ENCODE data around the gene TMEM240.
"Not testable (repeated sequence)": the region's sequence is repeated elsewhere in the genome, so short reads cannot be mapped to it uniquely, and the experiment has no call there.

The TMEM240 gene

DNA sequence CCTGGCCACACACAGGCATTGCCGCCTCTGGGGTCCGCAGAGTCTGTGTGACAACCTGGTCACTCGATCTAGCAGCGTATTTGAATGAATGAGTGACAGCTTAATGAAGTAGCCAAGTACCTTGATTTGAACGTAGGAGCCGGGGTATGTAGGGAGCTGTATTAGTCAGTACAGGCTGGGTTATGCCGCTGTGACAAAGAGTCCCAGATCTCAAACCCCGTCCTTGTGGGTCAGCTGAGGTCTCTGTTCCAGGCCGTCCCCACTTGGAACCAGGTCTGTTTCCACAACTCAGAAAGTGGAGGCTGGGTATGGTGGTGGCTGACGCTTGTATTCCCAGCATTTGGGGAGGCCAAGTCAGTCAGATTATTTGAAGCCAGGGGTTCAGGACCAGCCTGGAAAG, 48.8 kb downstream of the TMEM240 start:
- TF ChIP-seq, protein P1, sequence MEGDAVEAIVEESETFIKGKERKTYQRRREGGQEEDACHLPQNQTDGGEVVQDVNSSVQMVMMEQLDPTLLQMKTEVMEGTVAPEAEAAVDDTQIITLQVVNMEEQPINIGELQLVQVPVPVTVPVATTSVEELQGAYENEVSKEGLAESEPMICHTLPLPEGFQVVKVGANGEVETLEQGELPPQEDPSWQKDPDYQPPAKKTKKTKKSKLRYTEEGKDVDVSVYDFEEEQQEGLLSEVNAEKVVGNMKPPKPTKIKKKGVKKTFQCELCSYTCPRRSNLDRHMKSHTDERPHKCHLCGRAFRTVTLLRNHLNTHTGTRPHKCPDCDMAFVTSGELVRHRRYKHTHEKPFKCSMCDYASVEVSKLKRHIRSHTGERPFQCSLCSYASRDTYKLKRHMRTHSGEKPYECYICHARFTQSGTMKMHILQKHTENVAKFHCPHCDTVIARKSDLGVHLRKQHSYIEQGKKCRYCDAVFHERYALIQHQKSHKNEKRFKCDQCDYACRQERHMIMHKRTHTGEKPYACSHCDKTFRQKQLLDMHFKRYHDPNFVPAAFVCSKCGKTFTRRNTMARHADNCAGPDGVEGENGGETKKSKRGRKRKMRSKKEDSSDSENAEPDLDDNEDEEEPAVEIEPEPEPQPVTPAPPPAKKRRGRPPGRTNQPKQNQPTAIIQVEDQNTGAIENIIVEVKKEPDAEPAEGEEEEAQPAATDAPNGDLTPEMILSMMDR (conservative IDR thresholded peaks at IDR 0.05; ENCODE audit: control insufficient read depth, insufficient read depth, low read depth, low read length) = no peak
- no peak overlapping the region for H3K4me3 ChIP-seq (ENCODE audit: control insufficient read depth, low read depth, low read length)

DNA sequence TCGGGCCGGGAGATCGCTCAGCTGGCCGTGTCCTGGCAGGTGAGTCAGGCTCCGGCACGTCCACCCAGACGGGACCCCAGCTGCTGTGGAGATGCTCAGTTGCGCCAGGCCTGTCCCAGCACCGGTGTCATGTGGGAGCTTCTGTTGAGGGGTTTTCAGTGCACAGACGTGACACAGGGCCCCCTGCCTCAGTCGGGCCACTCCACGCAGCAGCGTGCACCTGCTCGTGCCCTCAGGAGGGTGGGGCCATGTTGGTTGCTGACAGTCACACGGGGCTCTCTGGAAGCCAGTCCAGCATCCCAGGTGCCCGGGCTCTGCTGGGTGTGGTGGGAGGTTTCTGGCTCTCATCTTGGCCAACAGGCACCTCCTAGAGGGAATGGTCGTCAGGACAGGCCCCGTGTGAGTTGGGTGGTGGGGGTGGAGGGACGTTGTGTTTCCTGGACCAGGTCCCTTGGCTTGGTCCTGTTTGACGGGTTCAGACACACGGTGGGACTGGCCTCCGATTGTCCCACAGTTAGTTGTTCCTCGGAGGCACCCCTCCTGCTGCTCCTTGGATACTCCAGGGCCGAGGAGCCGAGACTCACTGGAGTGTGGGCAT, 49.7 kb downstream of the TMEM240 start:
- TF ChIP-seq, protein P1 (conservative IDR thresholded peaks at IDR 0.05; ENCODE audit: control insufficient read depth, insufficient read depth, low read depth, low read length) = no peak
- no peak overlapping the region for H3K4me3 ChIP-seq (ENCODE audit: control insufficient read depth, low read depth, low read length)
- DNase-seq (ENCODE audit: low read depth) = no peak

More for the DNA sequence above, 48.8 kb downstream of the TMEM240 start:
- no peak for DNase-seq (ENCODE audit: low read depth)

DNA sequence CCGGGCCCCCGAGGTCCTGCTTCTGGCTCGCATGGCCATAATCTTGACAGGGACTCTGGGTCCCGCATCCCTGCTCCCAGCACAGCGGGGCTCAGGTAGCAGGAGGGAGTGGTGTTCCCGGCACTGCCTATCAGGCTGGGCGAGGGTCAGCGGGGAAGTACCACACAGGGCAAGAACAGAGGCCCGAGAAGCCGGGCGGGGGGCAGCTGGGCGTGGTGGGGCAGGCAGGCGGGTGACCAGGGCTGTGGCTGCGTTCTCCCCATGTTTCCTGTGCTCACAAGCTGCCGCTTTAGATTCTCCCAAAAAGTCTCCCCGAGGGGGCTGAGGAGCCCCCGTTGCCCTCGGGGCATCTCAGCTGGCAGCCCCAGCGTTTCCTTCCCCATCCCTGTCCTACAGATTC, 50.6 kb downstream of the TMEM240 start:
- DNase-seq (ENCODE audit: low read depth) = no peak
- no peak overlapping the region for H3K4me3 ChIP-seq (ENCODE audit: control insufficient read depth, low read depth, low read length)
- TF ChIP-seq, protein P1 (conservative IDR thresholded peaks at IDR 0.05; ENCODE audit: control insufficient read depth, insufficient read depth, low read depth, low read length) = no peak

DNA sequence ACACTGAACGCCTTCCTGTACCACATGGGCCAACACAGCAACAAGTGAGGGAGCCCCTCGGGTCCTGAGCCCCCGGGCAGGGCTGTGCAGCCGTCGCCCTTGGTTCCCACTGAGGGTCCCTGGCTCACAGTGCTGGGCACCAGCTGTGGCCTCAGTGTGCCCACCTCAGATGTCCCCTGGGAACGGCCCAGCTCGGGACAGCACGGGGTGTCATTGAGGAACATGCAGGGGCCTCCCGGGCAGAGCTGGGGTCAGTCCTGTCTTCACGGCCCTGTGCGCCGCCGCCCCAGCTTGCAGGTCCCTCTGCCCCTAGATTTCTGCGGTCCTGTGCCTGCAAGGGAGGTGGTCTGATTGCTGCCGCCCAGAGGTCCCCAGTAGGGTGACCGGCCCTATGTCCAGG, 51.2 kb downstream of the TMEM240 start:
- H3K4me3 ChIP-seq (ENCODE audit: control insufficient read depth, low read depth, low read length) = no peak overlapping the region
- no peak for DNase-seq (ENCODE audit: low read depth)
- TF ChIP-seq, protein P1 (conservative IDR thresholded peaks at IDR 0.05; ENCODE audit: control insufficient read depth, insufficient read depth, low read depth, low read length) = no peak

DNA sequence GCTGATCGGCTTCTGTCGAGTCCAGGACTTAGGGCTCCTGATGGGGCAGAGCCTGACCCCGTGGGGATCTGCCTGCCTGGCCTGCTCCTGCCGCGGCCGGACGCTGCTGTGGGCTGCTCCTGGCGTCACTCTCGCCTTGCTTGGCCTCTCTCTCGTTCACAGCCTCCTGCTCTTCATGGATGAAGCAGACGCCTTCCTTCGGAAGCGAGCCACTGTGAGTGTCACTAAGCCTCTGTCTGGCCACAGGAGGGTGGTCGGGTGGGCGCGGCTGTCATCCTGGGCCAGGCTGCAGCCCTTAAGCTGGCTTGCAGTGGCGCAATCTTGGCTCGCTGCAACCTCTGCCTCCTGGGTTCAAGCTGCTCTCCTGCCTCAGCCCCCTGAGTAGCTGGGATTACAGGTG, 52.7 kb downstream of the TMEM240 start:
- DNase-seq (ENCODE audit: low read depth) = no peak
- TF ChIP-seq, protein P1 (conservative IDR thresholded peaks at IDR 0.05; ENCODE audit: control insufficient read depth, insufficient read depth, low read depth, low read length) = no peak
- H3K4me3 ChIP-seq (ENCODE audit: control insufficient read depth, low read depth, low read length) = no peak overlapping the region

DNA sequence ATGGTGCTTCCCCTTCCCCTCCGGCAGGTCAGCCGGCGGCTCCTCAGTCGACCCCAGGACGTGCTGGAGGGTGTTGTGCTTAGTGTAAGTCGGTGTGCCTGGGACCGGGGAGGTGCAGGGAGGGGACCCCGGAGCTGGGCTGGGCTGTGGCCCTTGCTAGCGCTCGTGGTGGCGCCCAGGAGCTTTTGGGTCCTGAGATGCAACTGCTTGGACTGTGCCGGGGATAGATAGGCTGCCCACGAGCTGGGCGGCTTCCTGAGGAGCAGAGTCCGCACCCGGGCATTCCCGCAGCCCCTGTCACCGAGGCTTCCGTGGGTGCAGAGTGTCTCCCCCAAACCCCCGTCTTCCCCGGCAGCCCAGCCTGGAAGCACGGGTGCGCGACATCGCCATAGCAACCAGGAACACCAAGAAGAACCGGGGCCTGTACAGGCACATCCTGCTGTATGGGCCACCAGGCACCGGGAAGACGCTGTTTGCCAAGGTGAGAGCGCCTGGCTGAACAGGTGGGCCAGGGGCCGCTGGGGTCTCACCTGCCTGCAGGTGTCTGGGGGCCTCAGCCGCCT, 54.6 kb downstream of the TMEM240 start:
- H3K4me3 ChIP-seq (ENCODE audit: control insufficient read depth, low read depth, low read length); DNase-seq (ENCODE audit: low read depth): not testable (repeated sequence)

DNA sequence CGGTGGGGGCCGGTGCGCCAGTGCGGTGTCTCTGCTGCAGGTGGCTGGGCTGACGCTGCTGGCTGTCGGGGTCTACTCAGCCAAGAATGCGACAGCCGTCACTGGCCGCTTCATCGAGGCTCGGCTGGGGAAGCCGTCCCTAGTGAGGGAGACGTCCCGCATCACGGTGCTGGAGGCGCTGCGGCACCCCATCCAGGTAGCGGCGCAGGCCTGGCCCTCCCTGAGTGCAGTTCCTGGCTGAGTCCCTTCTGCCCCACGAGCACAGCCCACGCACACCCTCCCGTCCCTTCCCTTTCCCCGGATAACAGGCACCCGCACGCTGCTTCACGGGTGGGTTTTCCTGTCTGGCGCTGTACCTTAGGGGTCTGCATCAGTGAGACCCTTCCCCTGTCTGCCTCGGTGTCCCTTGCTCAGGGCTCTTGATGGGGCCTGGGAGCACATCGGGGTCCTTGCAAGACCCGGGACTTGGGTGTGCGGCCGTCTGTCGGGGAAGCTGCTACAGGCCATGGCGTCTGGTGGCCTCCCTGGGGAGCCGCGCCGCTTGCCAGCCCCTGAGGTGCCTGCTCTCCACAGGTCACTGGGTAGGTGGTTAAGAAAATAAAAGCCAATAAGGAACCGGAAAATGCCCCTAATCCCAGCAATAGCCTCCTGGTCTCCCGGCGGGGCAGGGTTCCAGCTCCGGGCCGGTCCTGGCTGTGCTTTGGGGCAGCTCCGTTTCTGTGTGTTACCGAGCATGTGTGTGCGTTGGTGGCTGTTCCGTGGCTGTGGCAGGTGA, 55.3 kb downstream of the TMEM240 start:
- H3K4me3 ChIP-seq (ENCODE audit: control insufficient read depth, low read depth, low read length) = not testable (repeated sequence)

More for the DNA sequence above, 55.3 kb downstream of the TMEM240 start:
- DNase-seq (ENCODE audit: low read depth) = not testable (repeated sequence)

All from fibroblast of mammary gland (primary cell).